ENCODE data around the gene TMEM200A.

GRCh38 chr6:130421585-130421984, 55.8 kb downstream of the TMEM200A start:
- no peak for TF ChIP-seq CTCF (IDR thresholded peaks at IDR 0.05; ENCODE audit: insufficient read depth, low read length, poor library complexity, severe bottlenecking)
- TF ChIP-seq EZH2phosphoT487 (conservative IDR thresholded peaks at IDR 0.05; ENCODE audit: low read length) = no peak
